SW 1271 (cell line): ENCODE measurements around the gene RBMY1E.
"Not testable (repeated sequence)": the region's sequence is repeated elsewhere in the genome, so short reads cannot be mapped to it uniquely, and the experiment has no call there.

ENCODE experiments used
- DNase-seq, 2 experiments: peaks; one replicate each; lab custom pipeline; 2025; lab: John Stamatoyannopoulos, UW

Gene RBMY1E

GRCh38 chrY:21917932-21918331 is at the start of gene RBMY1E:
Gene RBMY1E, minus strand, starts transcription at chrY:21918032. Its CDS starts 1,978 bp downstream, at chrY:21916054.
- not testable (repeated sequence) for DNase-seq

- DNase-seq: not testable (repeated sequence)
Observed at GRCh38 chrY:21894426-21894825, 23.4 kb downstream of the RBMY1E start, which contains the start of gene RBMY1D. Gene RBMY1D, minus strand, starts transcription at chrY:21894526. Its CDS starts 2,013 bp downstream, at chrY:21892513.

GRCh38 chrY:21869407-21870076 is 48.3 kb downstream of the RBMY1E start:
- not testable (repeated sequence) for DNase-seq
